GM12878 (cell line): ENCODE data around the gene ANKRD36C. TPM values are rescaled to one million over a fixed set of nuclear protein-coding genes. Genes with fewer than 3 reads are reported as not detected.
"Not testable (repeated sequence)": the region's sequence is repeated elsewhere in the genome, so short reads cannot be mapped to it uniquely, and the experiment has no call there.

ENCODE experiments used
- ATAC-seq: fragments of 200-7000 bp; cut with Tn5 transposase; 3 replicates; pipeline ENCODE4 v1.9.1; 2020; ENCODE audit warnings: mild to moderate bottlenecking, moderate library complexity
- BruUV-seq: library from RNA; stranded (reverse); fragments of 400-500 nt; replicated peaks from 2 replicates; lab custom pipeline; 2021; lab: Mats Ljungman, UMichigan
- CTCF ChIA-PET: fragments of 300-600 bp; sonication (Branson Sonifier 250); formaldehyde crosslinking; extraction: SDS; loops from one replicate; lab custom pipeline; 2021; ENCODE audit warnings: inconsistent platforms; lab: Yijun Ruan, JAX
- POLR2A ChIA-PET: fragments of 350-600 bp; formaldehyde crosslinking; extraction: SDS; loops from one replicate; lab custom pipeline; 2021; ENCODE audit warnings: inconsistent platforms; lab: Charles Lee
- RAD21 ChIA-PET: fragments of 300-600 bp; sonication (Branson Sonifier 250); formaldehyde crosslinking; loops from one replicate; lab custom pipeline; 2023; ENCODE audit warnings: antibody characterized with exemption; ENCODE audit not compliant: unreplicated experiment; lab: Charles Lee
- SMC1A ChIA-PET: fragments of 300-600 bp; sonication (Branson Sonifier 250); formaldehyde crosslinking; loops from one replicate; lab custom pipeline; 2023; ENCODE audit not compliant: unreplicated experiment, uncharacterized antibody; lab: Charles Lee
- DNase-seq: peaks from one replicate; pipeline ENCODE4 v3.0.0-alpha.2; 2011; ENCODE audit warnings: low read depth, low spot score
- FAIRE-seq: peaks from 3 replicates; lab custom pipeline; 2011; peaks lifted over from hg19 to GRCh38; lab: Jason Lieb, UNC
- H2AFZ ChIP-seq: 2 replicates; pipeline ENCODE4 v1.6.0; 2011; ENCODE audit warnings: low read depth, low read length, control low read depth; ENCODE audit not compliant: control insufficient read depth
- H3K27ac ChIP-seq: 2 replicates; pipeline ENCODE4 v1.5.1; 2011; ENCODE audit warnings: control low read depth; ENCODE audit not compliant: control insufficient read depth, insufficient read depth
- H3K27me3 ChIP-seq, 2 experiments: replicated peaks in 1 of 2; 2 replicates each; pipeline versions ENCODE4 v1.6.0 to v1.6.1; 2011; ENCODE audit warnings: low read length in 1 of 2; ENCODE audit not compliant: control insufficient read depth in 2 of 2, insufficient read depth in 2 of 2
- H3K36me3 ChIP-seq, 2 experiments: 2 replicates each; pipeline ENCODE4 v1.5.1; 2011; ENCODE audit warnings: low read length in 1 of 2; ENCODE audit not compliant: control insufficient read depth in 2 of 2, insufficient read depth in 2 of 2
- H3K4me1 ChIP-seq: 2 replicates; pipeline ENCODE4 v1.6.1; 2011; ENCODE audit warnings: mild to moderate bottlenecking, low read length, moderate library complexity, mixed read lengths; ENCODE audit not compliant: control insufficient read depth, insufficient read depth
- H3K4me2 ChIP-seq: 2 replicates; pipeline ENCODE4 v1.6.0; 2011; ENCODE audit warnings: control low read depth; ENCODE audit not compliant: control insufficient read depth, insufficient read depth
- H3K4me3 ChIP-seq: fragments of 200-600 bp; sonication (generic); 2 replicates; pipeline ENCODE4 v1.5.1; 2016
- H3K79me2 ChIP-seq: 2 replicates; pipeline ENCODE4 v1.6.0; 2011; ENCODE audit warnings: low read length; ENCODE audit not compliant: control insufficient read depth, insufficient read depth
- H3K9ac ChIP-seq: 2 replicates; pipeline ENCODE4 v1.8.0; 2011; ENCODE audit warnings: low read length, control low read depth, mixed read lengths; ENCODE audit not compliant: control insufficient read depth, insufficient read depth
- H3K9me3 ChIP-seq: replicated peaks from 3 replicates; pipeline ENCODE4 v1.5.1; 2011; ENCODE audit warnings: mild to moderate bottlenecking, low read length; ENCODE audit not compliant: control insufficient read depth, insufficient read depth
- H4K20me1 ChIP-seq: 2 replicates; pipeline ENCODE4 v1.6.0; 2011; ENCODE audit not compliant: control insufficient read depth, insufficient read depth
- WGBS: methylation state at CpG from one replicate; pipeline ENCODE4 v1.1.6; 2016; ENCODE audit warnings: low lambda C conversion rate; ENCODE audit not compliant: insufficient replicate concordance, insufficient coverage; ENCODE audit errors: missing lambda C conversion rate; 5-methylcytosine and 5-hydroxymethylcytosine counted together
- in situ Hi-C: fragments of 300-500 bp; cut with MboI; formaldehyde crosslinking; loops from 9 replicates; pipeline ENCODE4 v1.14.3; 2018; ENCODE audit warnings: mixed read lengths
- intact Hi-C: fragments of 100-400 bp; cut with micrococcal nuclease; formaldehyde crosslinking; loops from one replicate; pipeline ENCODE4 v1.14.2; 2022; ENCODE audit not compliant: unreplicated experiment
- polyA plus RNA-seq, 11 experiments: library from polyadenylated mRNA; depleted of rRNA in 4 of 11; unstranded in 6 of 11; stranded (reverse) in 5 of 11; fragments of >200 nt; fragmentation: Nextera tagmentation in 4 of 11; fragmentation: Illumina TruSeq in 1 of 11; extraction: Ambion mirVana in 4 of 11; extraction: Trizol in 1 of 11; gene quantifications; 1 replicate in 1 of 11; 2 replicates in 10 of 11; pipeline versions ENCODE4 v1.2.1 to v1.2.3, GENCODE V29; 2011 to 2016; ENCODE audit warnings: inconsistent platforms in 2 of 11, missing spikeins in 2 of 11, low read depth in 1 of 11
- total RNA-seq, 4 experiments: library from RNA; depleted of rRNA in 3 of 4; stranded (reverse); fragments of >200 nt in 3 of 4; fragmentation: Illumina TruSeq in 1 of 4; extraction: Trizol in 1 of 4; gene quantifications; 2 replicates each; pipeline versions ENCODE4 v1.2.1 to v1.2.3, GENCODE V29; 2013 to 2021

Gene ANKRD36C
- total and polyA plus RNA-seq, 10 of the 15 experiments (the other 5 are each of a cell fraction or from before 2014, with no cell fraction given) = 3.2 to 39.8 (median 19.5) TPM

GRCh38 chr2:95796249-95797099 lies 195.2 kb downstream of the ANKRD36C start:
- H3K27ac ChIP-seq, H3K4me2 ChIP-seq, intact Hi-C loops, RAD21 ChIA-PET, ATAC-seq, in situ Hi-C loops, BruUV-seq, H3K4me1 ChIP-seq, H3K9ac ChIP-seq, H3K9me3 ChIP-seq, H3K4me3 ChIP-seq, H3K27me3 ChIP-seq, H2AFZ ChIP-seq, DNase-seq, H4K20me1 ChIP-seq, CTCF ChIA-PET, POLR2A ChIA-PET, SMC1A ChIA-PET, H3K36me3 ChIP-seq, H3K79me2 ChIP-seq, FAIRE-seq: not testable (repeated sequence)
- WGBS = no CpG with 5 or more reads among the region's 18 CpGs

GRCh38 chr2:95793970-95794369 lies 197.7 kb downstream of the ANKRD36C start:
- H3K36me3 ChIP-seq, H2AFZ ChIP-seq, in situ Hi-C loops, H4K20me1 ChIP-seq, FAIRE-seq, H3K4me1 ChIP-seq, POLR2A ChIA-PET, RAD21 ChIA-PET, H3K9me3 ChIP-seq, ATAC-seq, H3K27me3 ChIP-seq, H3K9ac ChIP-seq, BruUV-seq, CTCF ChIA-PET, intact Hi-C loops, H3K4me3 ChIP-seq, DNase-seq, H3K79me2 ChIP-seq, H3K27ac ChIP-seq, SMC1A ChIA-PET, H3K4me2 ChIP-seq: not testable (repeated sequence)
- 0% methylated on average over 1 of the region's 5 CpGs for whole genome bisulfite sequencing

- FAIRE-seq, H3K9ac ChIP-seq, CTCF ChIA-PET, H3K4me1 ChIP-seq, H3K36me3 ChIP-seq, RAD21 ChIA-PET, BruUV-seq, DNase-seq, in situ Hi-C loops, H3K4me2 ChIP-seq, POLR2A ChIA-PET, H3K4me3 ChIP-seq, H3K9me3 ChIP-seq, H2AFZ ChIP-seq, H3K27ac ChIP-seq, H4K20me1 ChIP-seq, SMC1A ChIA-PET, H3K27me3 ChIP-seq, H3K79me2 ChIP-seq, intact Hi-C loops: not testable (repeated sequence)
- ATAC-seq = peak; percentile 42; the same call in 2 of the 3 replicates
- no CpG with 5 or more reads among the region's 9 CpGs for WGBS
Measured at GRCh38 chr2:95790180-95790579, 201.4 kb downstream of the ANKRD36C start.

DNA sequence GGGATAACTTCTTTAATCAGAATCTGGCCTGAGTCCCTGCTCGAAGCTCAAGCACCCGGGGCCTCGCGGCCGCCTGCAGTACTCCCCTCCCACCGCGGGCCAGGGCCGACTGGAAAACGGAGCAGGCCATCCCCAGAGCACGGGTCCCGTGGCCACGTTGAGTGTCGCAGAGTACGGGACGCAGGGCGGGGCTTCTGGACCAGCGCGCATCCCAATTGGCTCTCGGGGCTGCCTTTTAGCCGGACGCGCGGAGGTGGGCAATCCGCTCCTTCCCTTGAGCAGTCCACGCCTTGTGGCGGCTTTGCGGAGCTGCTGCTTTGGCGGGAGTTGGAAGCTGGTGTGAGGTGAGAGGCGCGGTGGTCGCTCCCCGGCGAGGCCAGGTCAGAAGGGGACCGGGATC lies 202.2 kb downstream of the ANKRD36C start:
- in situ Hi-C loops, H3K9ac ChIP-seq, CTCF ChIA-PET, H3K4me3 ChIP-seq, H3K27me3 ChIP-seq, H3K27ac ChIP-seq, DNase-seq, H4K20me1 ChIP-seq, POLR2A ChIA-PET, H3K4me1 ChIP-seq, RAD21 ChIA-PET, BruUV-seq, H3K9me3 ChIP-seq, intact Hi-C loops, SMC1A ChIA-PET, FAIRE-seq, H2AFZ ChIP-seq, ATAC-seq, H3K4me2 ChIP-seq, H3K36me3 ChIP-seq, H3K79me2 ChIP-seq: not testable (repeated sequence)
- WGBS = no CpG with 5 or more reads among the region's 34 CpGs
